Epithelial cell of proximal tubule (primary cell): ENCODE measurements around the gene STAC2. TPM values are rescaled to one million over a fixed set of nuclear protein-coding genes. Genes with fewer than 3 reads are reported as not detected.
A peak's percentile ranks its signal among the peaks of the same experiment; 100 is the strongest.

Source experiments
- DNase-seq: peaks from one replicate; pipeline ENCODE4 v3.0.0-alpha.2; 2011; ENCODE audit warnings: low read depth
- H3K4me3 ChIP-seq: 2 replicates; pipeline ENCODE4 v1.5.1; 2011; ENCODE audit warnings: low read depth, mild to moderate bottlenecking, low read length
- CTCF ChIP-seq: conservative IDR thresholded peaks from 2 replicates; pipeline ENCODE4 v1.5.1; 2012; ENCODE audit warnings: low read depth, mild to moderate bottlenecking, low read length
- total RNA-seq: library from RNA; depleted of rRNA; stranded (reverse); fragments of >200 nt; gene quantifications from 2 replicates; pipeline ENCODE4 v1.2.3, GENCODE V29; 2015

Gene STAC2
- total RNA-seq, 1 donor from 2014 or later, result not detected

GRCh38 chr17:39224778-39225307 is 902 bp downstream of the STAC2 start:
- peak overlapping the region; percentile 23 for H3K4me3 ChIP-seq
- no peak for TF ChIP-seq CTCF

GRCh38 chr17:39223907-39224777 is 1.6 kb downstream of the STAC2 start:
- TF ChIP-seq CTCF, result no peak
- peak overlapping the region; percentile 23 for H3K4me3 ChIP-seq
- no peak for DNase-seq

More at GRCh38 chr17:39224778-39225307, 902 bp downstream of the STAC2 start:
- no peak for DNase-seq

GRCh38 chr17:39222866-39223834 is 2.6 kb downstream of the STAC2 start:
- H3K4me3 ChIP-seq, result no peak overlapping the region
- TF ChIP-seq CTCF, result no peak
- DNase-seq, result no peak

- no peak overlapping the region for H3K4me3 ChIP-seq
- no peak for DNase-seq
- no peak for TF ChIP-seq CTCF
These were observed 3.6 kb downstream of the STAC2 start for GRCh38 chr17:39222151-39222550.

- no peak for DNase-seq
- H3K4me3 ChIP-seq, result no peak overlapping the region
- no peak for TF ChIP-seq CTCF
These were observed 4.2 kb downstream of the STAC2 start for GRCh38 chr17:39221572-39221971.

- no peak overlapping the region for H3K4me3 ChIP-seq
- no peak for DNase-seq
- no peak for TF ChIP-seq CTCF
These were observed 6.0 kb downstream of the STAC2 start for GRCh38 chr17:39219647-39220154.
